C4-2B (cell line): ENCODE results near the gene LHX3.

Experiments
- H3K27ac ChIP-seq: fragments of 450-650 bp; 2 replicates; pipeline ENCODE4 v1.5.1; 2017
- ZFX ChIP-seq: fragments of 450-650 bp; IDR thresholded peaks from 2 replicates; pipeline ENCODE4 v1.6.1; 2017
- TF ChIP-seq, protein P1 (sequence below): fragments of 450-650 bp; conservative IDR thresholded peaks from 2 replicates; pipeline ENCODE4 v1.5.1; 2017; ENCODE audit warnings: mild to moderate bottlenecking

Gene LHX3

DNA sequence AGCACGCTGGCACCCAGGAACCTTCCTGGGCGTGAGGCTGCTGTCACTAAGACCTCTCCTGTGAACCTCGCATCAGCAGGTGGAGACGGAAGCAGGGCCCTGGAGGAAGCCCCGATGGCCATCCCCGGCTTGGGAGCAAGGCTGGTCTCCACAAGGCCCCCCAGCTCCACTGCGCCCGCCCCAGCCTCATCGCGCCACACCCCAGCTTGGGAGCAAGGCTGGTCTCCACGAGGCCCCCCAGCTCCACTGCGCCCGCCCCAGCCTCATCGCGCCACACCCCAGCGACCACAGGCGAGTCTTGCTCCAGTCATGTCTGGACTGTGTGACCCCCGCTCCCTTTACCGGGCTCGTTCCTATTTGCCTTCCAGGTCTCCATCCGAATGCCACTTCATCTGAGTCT is 29.7 kb upstream of the LHX3 start:
- no peak overlapping the region for H3K27ac ChIP-seq
- no peak for TF ChIP-seq ZFX
- TF ChIP-seq, protein P1, sequence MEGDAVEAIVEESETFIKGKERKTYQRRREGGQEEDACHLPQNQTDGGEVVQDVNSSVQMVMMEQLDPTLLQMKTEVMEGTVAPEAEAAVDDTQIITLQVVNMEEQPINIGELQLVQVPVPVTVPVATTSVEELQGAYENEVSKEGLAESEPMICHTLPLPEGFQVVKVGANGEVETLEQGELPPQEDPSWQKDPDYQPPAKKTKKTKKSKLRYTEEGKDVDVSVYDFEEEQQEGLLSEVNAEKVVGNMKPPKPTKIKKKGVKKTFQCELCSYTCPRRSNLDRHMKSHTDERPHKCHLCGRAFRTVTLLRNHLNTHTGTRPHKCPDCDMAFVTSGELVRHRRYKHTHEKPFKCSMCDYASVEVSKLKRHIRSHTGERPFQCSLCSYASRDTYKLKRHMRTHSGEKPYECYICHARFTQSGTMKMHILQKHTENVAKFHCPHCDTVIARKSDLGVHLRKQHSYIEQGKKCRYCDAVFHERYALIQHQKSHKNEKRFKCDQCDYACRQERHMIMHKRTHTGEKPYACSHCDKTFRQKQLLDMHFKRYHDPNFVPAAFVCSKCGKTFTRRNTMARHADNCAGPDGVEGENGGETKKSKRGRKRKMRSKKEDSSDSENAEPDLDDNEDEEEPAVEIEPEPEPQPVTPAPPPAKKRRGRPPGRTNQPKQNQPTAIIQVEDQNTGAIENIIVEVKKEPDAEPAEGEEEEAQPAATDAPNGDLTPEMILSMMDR: no peak

GRCh38 chr9:136233868-136234267 is 28.9 kb upstream of the LHX3 start:
- TF ChIP-seq ZFX: no peak
- TF ChIP-seq, protein P1: no peak
- no peak overlapping the region for H3K27ac ChIP-seq

DNA sequence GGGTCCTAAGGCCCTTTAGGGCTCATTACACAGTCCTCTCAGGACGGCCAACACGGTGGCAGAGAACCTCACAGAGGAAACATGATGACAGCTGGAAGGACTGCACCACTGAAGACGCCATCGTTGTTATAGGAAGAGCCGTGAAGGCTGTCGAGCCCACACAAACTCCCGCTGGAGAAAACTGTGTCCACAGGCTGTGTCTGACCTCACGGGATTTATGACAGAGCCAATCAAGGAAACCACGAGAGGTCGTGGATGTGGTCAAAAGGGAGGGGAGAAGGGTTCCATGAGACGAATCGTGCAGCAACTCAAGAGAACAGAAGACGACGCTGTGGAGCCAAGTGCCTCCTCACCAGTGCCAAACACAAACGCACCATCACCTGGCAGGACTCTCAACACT is 28.5 kb upstream of the LHX3 start:
- H3K27ac ChIP-seq: no peak overlapping the region

DNA sequence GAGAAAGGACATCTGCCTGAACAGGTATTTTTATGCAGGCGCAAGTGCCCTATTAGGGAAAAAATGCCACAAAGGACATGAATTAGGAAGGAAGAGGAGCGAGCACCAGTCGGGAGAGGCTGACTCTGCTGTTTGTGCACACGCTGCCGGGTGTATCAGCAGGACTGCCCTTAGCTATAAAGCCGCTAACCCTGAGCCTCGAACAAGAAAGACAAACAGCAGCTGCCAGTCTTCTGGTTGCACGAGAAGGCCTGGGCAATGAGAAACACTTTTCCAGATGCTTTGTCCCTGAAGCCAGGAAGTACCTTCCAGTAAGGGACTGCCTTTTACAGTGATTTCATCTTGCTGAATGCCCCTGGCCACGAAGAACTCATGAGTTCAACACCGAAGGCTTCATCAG is 28.0 kb upstream of the LHX3 start:
- TF ChIP-seq ZFX: no peak
- TF ChIP-seq, protein P1: no peak
- no peak overlapping the region for H3K27ac ChIP-seq

More for the DNA sequence above, 28.5 kb upstream of the LHX3 start:
- TF ChIP-seq, protein P1: no peak
- no peak for TF ChIP-seq ZFX

- TF ChIP-seq, protein P1: no peak
- TF ChIP-seq ZFX: no peak
- no peak overlapping the region for H3K27ac ChIP-seq
Measured at GRCh38 chr9:136231478-136232297, 26.8 kb upstream of the LHX3 start.

DNA sequence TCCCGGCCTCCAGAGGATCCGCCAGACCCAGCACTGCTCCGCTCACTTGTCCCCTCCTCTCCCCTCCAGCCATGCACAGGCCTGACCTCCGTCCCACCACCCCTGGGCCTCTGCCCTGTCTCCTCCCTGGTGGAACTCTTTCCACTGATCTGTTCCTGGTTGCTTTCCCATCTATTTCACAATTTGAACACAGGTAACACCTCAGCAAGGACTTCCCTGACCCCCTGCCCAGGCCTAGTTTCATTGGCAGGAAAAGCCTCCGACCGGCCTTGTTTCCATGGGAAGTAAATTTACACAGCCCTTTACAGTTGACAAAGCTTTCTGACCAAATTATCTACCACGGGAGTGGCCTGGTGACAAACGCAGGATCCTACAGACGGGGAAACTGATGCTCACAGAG is 25.8 kb upstream of the LHX3 start:
- TF ChIP-seq, protein P1: no peak
- no peak for TF ChIP-seq ZFX
- no peak overlapping the region for H3K27ac ChIP-seq

- H3K27ac ChIP-seq: no peak overlapping the region
- TF ChIP-seq ZFX: no peak
- TF ChIP-seq, protein P1: no peak
Measured at GRCh38 chr9:136230365-136230764, 25.4 kb upstream of the LHX3 start.
